GM21529 (cell line): ENCODE results near the gene H3-3A.

Experiments
- ATAC-seq: cut with Tn5 transposase; IDR thresholded peaks from one replicate; pipeline ENCODE4 v1.9.1; 2021; ENCODE audit not compliant: unreplicated experiment

The H3-3A gene

GRCh38 chr1:226110249-226111097, 48.0 kb downstream of the H3-3A start:
- ATAC-seq: peak; percentile 72

DNA sequence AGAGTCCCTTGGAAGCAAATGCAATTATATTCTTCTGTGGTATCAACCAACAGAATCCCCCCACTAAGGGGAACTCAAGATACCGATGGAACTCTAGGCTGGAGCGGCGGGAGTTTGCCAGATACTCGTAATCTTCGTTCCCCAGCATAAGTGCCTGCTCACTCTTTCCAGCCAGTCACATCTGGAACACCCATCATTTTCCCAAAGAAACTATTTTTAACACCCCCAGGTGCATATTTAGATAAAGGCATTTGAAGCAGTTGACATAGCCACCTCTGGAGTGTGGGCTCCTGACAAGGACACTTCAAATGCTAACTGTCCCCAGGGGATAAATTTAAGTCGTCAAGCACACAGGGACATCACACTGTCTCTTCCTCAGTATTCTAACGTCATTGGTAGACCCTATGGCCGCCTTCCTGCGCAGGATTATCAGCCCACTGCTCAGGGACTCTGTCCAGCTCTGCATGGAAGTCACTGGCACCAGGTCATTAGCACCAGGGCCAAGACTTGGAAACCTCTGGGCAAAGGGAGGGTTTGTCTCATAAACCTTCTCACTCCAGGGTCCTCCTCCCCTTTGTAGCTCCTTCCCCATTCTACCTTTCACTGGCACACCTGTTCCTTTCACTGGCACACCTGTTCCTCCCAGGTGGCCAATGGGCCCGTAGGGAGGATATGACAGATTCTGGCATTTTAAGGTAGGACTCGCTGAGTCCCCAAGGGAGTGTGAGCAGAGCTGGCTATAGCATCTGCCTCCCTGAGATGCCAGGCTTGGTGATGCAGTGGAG, 48.8 kb downstream of the H3-3A start:
- ATAC-seq: no peak

GRCh38 chr1:226111883-226112261, 49.4 kb downstream of the H3-3A start:
- no peak for ATAC-seq

DNA sequence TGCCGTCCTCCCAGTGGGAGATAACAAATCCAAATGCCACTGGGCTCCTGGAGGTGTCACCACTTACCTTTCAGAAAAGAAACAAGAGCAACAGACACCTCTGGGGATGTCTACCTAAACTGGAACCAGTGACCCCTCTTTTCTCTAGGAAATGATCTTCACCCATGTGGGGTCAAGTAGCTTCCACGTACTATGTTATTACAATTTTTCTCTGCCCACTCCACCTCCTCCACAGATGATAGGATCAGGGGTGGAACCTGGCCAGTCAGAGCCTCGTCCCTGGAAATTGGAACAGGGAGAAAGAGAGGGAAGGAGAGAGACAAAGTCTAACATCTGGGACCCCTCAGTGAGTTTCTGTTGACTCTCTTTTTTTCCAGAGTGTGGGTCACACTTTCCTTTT, 50.1 kb downstream of the H3-3A start:
- no peak for ATAC-seq

- no peak for ATAC-seq
Observed at GRCh38 chr1:226116673-226117072, 54.2 kb downstream of the H3-3A start.

DNA sequence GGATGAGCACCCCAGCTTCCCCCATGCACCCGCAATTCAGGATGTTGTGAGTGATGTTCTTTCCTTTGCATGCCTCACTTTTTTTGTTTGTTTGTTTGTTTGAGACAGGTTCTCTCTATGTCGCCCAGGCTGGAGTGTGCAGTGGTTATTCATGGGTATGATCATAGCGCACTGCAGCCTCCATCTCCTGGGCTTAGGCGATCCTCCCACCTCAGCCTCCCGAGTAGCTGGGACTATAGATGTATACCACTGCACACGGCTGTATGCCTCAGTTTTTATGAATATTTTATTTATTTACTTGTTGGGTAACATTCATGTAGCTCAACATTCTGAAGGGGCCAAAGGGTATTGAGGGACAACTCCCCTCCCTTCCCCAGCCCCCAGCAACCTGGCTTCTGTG, 54.8 kb downstream of the H3-3A start:
- no peak for ATAC-seq

- ATAC-seq: no peak
Observed at GRCh38 chr1:226118357-226118756, 55.8 kb downstream of the H3-3A start.

- no peak for ATAC-seq
Observed at GRCh38 chr1:226119169-226119568, 56.7 kb downstream of the H3-3A start.

GRCh38 chr1:226120398-226120797, 57.9 kb downstream of the H3-3A start:
- no peak for ATAC-seq

DNA sequence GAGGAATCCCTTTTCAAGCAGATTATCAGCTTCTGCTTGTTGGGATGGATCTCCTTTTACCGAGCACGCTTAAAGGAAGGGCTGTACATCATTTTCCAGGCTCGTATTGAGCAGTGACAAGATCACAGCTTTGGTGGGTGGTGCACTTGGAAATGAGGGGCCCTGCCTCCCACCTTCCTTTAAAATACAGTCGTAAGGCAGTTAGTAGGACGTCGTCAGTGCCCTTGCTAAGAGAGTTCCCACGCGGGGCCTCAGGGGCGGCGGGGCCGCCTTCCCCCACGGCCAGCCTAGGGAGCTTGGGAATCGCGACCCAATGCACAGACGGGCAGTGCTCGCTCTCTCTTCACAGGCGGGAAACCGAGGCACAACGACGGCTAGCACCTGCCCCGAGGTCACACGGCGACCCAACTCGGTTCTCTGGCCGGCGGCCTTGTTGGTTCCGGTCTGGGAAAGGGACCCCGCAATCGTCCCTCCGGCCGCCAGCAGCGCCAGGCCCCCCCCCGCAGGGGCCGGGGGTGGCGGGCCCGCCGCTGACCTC, 58.6 kb downstream of the H3-3A start:
- ATAC-seq: no peak
